ENCODE data around the gene MAPKAP1. TPM values are rescaled to one million over a fixed set of nuclear protein-coding genes. Genes with fewer than 3 reads are reported as not detected.

MAPKAP1 gene
- total RNA-seq, 4 donors from 2014 or later: 46.7 to 63.0 (median 57.9) TPM

- no peak overlapping the region for H3K4me3 ChIP-seq (ENCODE audit: low read depth, poor library complexity, severe bottlenecking)
- WGBS, 2 donors: 83 to 85% methylated on average over 7 of the region's 7 CpGs
- intact Hi-C loops (cut with DNase I; ENCODE audit: low total_unique reads): no loop called here
- no peak for DNase-seq (ENCODE audit: low spot score in 2 of 2)
- TF ChIP-seq CTCF (IDR thresholded peaks at IDR 0.05): no peak
- TF ChIP-seq POLR2A (IDR thresholded peaks at IDR 0.05): no peak
These were observed 75.5 kb downstream of the MAPKAP1 start for GRCh38 chr9:125631391-125632085.

- no peak for DNase-seq (ENCODE audit: low spot score in 2 of 2)
- 96 to 100% methylated on average over 1 of the region's 1 CpG for WGBS, 2 donors
- intact Hi-C loops (cut with DNase I; ENCODE audit: low total_unique reads): no loop called here
- no peak for TF ChIP-seq CTCF (IDR thresholded peaks at IDR 0.05)
- TF ChIP-seq POLR2A (IDR thresholded peaks at IDR 0.05): no peak
- no peak overlapping the region for H3K4me3 ChIP-seq (ENCODE audit: low read depth, poor library complexity, severe bottlenecking)
These were observed 76.6 kb downstream of the MAPKAP1 start for GRCh38 chr9:125630436-125630835.

GRCh38 chr9:125629446-125629845 is 77.6 kb downstream of the MAPKAP1 start:
- WGBS, 2 donors: 87 to 88% methylated on average over 3 of the region's 3 CpGs
- H3K4me3 ChIP-seq (ENCODE audit: low read depth, poor library complexity, severe bottlenecking): no peak overlapping the region
- intact Hi-C loops (cut with DNase I; ENCODE audit: low total_unique reads): no loop called here
- TF ChIP-seq POLR2A (IDR thresholded peaks at IDR 0.05) (no peak), CTCF (IDR thresholded peaks at IDR 0.05) (no peak)
- DNase-seq (ENCODE audit: low spot score in 2 of 2): no peak

GRCh38 chr9:125626187-125626586 is 80.8 kb downstream of the MAPKAP1 start:
- DNase-seq (ENCODE audit: low spot score in 2 of 2): no peak
- no peak overlapping the region for H3K4me3 ChIP-seq (ENCODE audit: low read depth, poor library complexity, severe bottlenecking)
- intact Hi-C loops (cut with DNase I; ENCODE audit: low total_unique reads): no loop called here
- TF ChIP-seq CTCF (IDR thresholded peaks at IDR 0.05) (no peak), POLR2A (IDR thresholded peaks at IDR 0.05) (no peak)

GRCh38 chr9:125621170-125621569 is 85.8 kb downstream of the MAPKAP1 start:
- H3K4me3 ChIP-seq (ENCODE audit: low read depth, poor library complexity, severe bottlenecking): no peak overlapping the region
- TF ChIP-seq POLR2A (IDR thresholded peaks at IDR 0.05) (no peak), CTCF (IDR thresholded peaks at IDR 0.05) (no peak)
- intact Hi-C loops (cut with DNase I; ENCODE audit: low total_unique reads): no loop called here
- 93 to 100% methylated on average over 1 of the region's 1 CpG for WGBS, 2 donors
- DNase-seq (ENCODE audit: low spot score in 2 of 2): no peak

- H3K4me3 ChIP-seq (ENCODE audit: low read depth, poor library complexity, severe bottlenecking): no peak overlapping the region
- 83 to 88% methylated on average over 5 of the region's 5 CpGs for WGBS, 2 donors
- intact Hi-C loops (cut with DNase I; ENCODE audit: low total_unique reads): no loop called here
- no peak for DNase-seq (ENCODE audit: low spot score in 2 of 2)
- TF ChIP-seq POLR2A (IDR thresholded peaks at IDR 0.05) (no peak), CTCF (IDR thresholded peaks at IDR 0.05) (no peak)
These were observed 86.8 kb downstream of the MAPKAP1 start for GRCh38 chr9:125620216-125620615.
